HG03442 (cell line): ENCODE data around the gene DLGAP1.

ENCODE experiments used
- ATAC-seq: cut with Tn5 transposase; IDR thresholded peaks from one replicate; pipeline ENCODE4 v1.9.1; 2021; ENCODE audit warnings: mild to moderate bottlenecking, moderate library complexity; ENCODE audit not compliant: unreplicated experiment

DLGAP1 gene

GRCh38 chr18:4245456-4245855 is 209.7 kb downstream of the DLGAP1 start:
- no peak for ATAC-seq

DNA sequence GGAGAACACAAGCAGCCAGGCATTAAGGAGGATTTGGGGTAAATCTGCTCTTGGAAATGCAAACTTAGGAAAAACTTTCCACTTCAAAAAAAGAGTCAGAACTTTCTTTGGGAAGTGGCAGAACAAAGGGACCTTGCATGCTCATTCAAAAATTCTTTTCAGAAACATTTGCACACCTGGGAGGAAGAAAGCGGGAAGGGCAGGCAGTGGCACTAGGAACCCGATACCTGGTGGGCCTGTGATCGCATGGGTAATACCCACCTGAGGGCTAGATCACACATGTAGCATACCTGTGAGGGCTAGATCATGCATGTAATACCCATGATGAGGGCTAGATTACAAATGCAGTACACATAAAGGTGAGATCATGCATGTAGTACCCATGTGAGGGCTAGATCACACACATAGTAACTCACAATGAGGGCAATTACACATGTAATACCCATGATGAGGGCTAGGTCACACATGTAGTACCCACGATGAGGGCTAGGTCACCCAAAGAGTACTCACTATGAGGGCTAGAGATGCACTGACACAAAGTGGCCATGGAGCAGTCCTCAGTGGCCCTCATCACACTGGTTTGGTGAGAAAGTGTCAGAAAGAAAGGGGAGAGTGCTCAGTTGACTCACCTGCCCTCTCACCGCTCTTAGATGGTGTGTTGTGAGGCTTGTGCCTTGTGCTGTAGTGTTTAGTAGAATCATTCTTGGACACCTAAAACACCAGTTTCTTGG is 212.5 kb downstream of the DLGAP1 start:
- ATAC-seq, result no peak

DNA sequence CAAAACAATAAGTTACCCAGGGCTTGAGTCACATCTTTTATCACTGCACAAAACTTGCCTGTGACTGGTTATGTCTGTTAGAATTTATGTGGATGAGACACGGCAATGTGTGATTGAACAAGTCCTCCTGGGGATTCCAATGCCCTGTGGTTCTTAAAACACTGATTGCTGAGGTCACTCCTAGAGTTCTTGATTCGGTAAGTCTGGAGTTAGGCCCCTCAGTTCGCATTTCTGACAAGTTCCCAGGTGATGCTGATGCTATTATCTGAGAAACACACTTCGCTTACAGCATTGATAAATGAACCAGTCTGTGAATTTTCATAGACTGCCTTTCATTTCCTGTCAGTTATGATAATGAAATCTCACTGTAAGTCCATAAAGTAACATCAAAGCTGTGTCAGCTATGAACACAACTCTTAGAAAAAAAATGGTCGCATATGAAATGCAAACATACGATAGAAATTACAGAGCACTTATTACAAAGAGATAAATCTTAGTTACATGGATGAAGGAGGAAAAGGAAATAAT is 214.0 kb downstream of the DLGAP1 start:
- no peak for ATAC-seq

GRCh38 chr18:4238966-4239365 is 216.1 kb downstream of the DLGAP1 start:
- no peak for ATAC-seq

DNA sequence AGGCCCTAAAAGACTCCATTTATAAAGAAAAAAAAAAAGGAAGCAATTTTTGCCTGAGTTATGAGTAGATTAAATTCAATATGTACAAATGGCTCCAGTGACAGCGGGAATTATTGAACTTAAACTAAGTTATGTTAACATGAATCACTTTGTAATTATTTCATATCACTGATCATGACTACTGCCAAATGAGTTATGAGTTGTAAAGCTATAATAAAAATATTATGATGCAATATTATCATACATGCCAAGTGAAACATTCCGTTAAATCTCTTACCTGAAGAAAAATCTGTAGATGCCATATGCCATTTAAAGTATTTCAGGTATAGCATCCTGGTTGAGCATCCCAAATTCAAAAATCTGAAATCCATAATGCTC is 217.5 kb downstream of the DLGAP1 start:
- ATAC-seq, result no peak

DNA sequence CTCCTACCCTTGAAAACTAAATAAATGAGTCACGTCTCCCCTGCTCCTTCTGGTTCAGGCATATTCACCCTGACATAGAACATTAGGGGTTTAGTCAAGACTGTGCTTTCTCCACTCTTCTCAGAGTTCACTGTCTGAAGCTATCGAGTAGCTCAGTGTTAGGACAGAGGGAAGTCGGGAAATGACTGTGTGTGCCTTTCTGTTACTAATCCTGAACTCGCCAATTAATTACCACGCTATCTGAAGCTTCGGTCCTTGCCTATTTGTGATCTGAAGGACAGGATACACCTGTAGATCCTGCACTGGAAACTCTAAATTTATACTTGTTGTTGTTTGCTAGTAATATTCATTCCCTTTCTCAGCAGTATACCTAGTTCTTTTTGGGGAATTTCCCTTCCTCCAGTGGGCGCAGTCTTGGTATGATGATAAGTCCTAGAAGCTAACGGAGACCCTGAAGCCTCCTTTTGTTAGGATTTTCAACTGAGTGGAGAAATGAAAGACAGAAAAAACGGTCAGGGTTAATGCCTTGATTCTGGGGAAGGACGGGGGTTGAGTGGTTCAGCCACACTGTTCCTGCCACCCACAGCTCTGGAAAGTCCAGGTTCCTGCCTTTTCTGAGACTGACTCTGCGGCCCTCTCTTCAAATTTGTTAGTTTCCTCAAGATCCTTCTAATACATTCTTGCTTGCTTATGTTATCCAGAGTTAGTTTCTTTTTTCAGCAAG is 218.0 kb downstream of the DLGAP1 start:
- no peak for ATAC-seq

DNA sequence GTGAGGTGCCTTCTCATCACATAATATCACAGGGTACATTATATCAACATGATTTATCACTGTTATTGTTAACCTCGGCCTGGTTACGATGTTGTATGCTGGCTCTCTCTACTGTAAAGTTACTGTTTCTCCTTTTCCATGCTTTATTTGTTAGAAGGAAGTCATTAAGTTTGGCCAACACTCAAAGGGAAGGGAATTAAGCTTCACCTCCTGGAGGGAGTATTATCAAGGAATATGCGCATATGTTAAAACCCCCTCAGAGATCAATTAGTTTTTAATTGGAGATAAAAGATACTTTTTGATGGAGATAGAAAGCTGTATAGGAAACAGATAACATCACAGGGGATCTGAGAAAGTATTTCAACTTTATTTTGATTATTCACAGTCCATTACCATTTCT is 221.6 kb downstream of the DLGAP1 start:
- no peak for ATAC-seq

GRCh38 chr18:4232656-4233055 is 222.5 kb downstream of the DLGAP1 start:
- no peak for ATAC-seq

DNA sequence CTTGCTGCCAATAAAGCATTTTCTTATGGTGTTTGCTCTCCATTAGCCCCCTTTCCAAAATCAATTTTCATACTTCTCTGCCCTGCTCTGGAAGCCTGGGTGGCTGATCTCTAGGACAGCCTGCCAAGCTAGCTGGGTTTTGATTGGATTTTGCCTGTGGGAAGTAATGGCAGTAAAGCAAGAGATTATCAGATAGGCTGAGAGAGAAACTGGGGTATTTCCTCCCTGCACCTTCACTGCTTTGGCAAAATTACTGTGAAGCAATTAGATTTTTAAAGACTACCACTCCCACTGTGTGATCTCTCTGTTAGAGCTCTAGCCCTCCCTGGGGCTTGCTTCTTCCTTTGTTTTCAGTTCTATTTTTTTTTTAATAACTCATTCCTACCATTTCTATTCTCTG is 223.8 kb downstream of the DLGAP1 start:
- ATAC-seq, result no peak

- ATAC-seq, result no peak
Observed at GRCh38 chr18:4230450-4231168, 224.5 kb downstream of the DLGAP1 start.

DNA sequence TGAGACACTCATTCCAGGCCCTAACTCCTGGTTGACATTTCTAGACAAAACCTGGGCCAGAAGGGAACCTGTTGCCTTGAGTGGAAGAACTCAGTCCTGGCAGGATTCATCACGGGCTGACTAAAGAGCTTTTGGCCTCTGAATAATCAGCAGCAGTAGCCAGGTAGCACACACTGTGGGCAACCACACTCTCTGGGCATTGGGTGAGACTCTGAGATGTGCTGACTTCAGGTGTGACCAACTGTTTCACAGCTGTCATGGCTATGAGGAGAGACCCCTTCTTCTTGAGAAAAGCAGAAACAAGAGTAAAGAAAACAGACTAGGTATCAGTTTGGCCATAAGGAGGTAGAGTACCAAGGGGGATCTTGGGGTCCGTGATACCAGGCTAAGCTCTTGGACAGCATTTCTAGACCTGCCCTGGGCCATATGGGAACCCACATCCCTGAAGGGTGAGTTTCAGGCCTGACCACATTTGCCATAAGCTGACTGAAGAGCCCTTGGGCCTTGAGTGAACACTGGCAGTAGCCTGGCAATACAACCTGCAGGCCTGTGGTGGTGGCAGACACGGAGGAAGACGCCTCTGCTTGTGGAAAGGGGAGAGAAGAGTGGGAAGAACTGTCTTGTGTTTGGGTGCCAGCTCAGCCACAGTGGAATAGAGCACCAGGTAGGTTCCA is 230.9 kb downstream of the DLGAP1 start:
- ATAC-seq, result no peak

DNA sequence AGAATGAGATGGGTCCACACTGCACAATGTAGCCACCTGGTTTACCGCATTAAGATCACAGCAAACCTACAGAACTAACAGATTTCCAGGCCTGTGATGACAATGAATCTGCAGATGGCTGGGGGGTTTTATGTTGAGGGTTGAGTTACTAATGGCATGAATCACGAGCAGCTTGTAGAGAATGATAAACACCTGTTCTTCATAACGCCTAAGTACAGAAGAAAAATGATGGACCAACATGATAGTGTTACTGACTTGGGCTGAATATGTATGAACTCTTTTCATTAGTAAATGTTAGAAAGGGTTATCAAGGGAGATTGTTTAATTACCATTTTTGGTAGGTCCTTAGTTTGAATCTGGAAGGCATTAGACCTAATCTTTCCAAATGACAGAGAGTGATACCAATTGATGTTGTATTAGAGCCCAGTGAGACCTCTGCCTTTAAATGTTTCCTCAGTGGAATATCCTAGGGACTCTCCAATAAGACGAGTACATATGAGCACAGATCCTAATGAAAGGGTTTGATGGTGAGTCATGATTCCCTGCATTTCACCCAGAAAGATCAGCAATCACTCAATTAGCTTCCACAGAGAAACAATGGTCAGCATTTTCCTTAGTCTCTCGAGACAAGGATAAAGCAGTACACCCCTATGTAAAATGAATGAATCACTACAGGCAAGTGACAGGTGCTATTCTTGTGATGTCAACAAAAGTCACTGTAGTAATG is 243.8 kb downstream of the DLGAP1 start:
- ATAC-seq, result no peak

GRCh38 chr18:4208366-4208765 is 246.7 kb downstream of the DLGAP1 start:
- ATAC-seq, result no peak

DNA sequence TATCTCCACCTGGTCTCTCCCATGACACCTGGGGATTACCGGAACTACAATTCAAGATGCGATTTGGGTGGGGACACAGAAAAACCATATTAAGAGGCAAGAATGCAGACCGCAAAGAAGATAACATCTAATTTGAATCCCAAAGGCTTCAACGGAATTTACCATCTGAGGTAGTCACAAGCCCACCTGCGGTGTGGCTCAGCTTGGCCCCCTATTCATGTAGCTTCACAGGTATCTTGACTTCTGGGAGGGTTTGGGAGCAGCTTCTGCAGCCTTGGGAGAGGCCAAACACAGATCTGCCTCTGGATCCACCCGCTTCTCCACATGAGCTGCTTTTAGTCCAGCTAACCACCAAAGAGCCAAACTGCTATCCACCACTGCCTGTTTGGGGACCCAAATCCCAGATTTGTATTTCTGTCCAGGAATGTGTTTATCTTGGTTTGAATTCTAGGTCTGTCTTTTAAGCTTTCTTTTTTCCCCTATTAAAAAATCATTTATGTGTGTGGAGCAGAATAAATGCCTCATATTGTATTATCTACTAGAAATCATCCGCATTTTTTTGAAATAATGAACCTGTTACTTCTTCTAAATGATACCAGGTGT is 247.6 kb downstream of the DLGAP1 start:
- no peak for ATAC-seq

- no peak for ATAC-seq
Observed at GRCh38 chr18:4204438-4204720, 250.7 kb downstream of the DLGAP1 start.

- ATAC-seq, result no peak
Observed at GRCh38 chr18:4203568-4204437, 251.3 kb downstream of the DLGAP1 start.

DNA sequence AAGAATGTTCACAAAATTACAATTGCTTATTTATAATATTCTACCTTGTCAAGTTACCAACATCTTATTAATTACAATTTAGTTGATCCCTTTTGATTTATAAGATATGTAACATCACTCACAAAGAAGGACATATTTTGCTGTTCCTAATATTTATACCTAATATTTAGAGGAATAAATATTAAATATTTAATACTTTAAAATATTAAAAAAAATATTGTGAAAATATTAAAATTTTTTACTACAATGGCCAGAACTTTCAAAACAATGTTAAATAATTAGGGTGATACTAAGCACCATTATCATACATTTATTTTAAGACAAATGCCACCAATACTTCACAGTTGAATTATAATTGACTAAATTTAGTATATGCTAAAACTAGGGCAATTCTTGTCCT is 254.7 kb downstream of the DLGAP1 start:
- no peak for ATAC-seq

DNA sequence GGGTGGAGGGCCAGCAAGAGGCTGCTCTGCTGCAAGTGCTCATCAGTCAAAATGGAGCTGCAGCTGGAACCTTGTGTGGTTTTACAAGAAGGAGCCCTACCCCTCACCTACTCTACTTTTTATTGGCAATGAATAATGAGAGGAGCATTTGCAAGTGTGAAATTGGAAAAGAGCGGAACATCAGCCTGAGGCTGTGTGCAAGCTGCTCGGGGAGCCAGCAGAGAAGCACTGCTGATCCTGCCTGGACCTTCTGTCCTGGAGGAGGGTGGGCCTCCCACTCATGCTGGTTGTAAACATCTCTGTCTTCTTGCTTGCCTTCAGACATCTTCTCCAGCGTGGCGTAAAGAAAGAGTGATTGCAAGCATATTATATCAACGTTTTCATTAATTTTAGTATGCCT is 256.2 kb downstream of the DLGAP1 start:
- ATAC-seq, result no peak

- ATAC-seq, result no peak
Observed at GRCh38 chr18:4196351-4196750, 258.8 kb downstream of the DLGAP1 start.
